Colonic mucosa (tissue), 4 donors: Measurements from ENCODE around the gene NCR3LG1. TPM values are rescaled to one million over a fixed set of nuclear protein-coding genes. Genes with fewer than 3 reads are reported as not detected.
A peak's percentile ranks its signal among the peaks of the same experiment; 100 is the strongest.
"Not testable (repeated sequence)": the region's sequence is repeated elsewhere in the genome, so short reads cannot be mapped to it uniquely, and the experiment has no call there.

Experiments used
- DNase-seq: peaks from one replicate; pipeline ENCODE4 v3.0.0-alpha.2; 2020
- H3K27ac ChIP-seq: fragments of 200-600 bp; one replicate; pipeline ENCODE4 v1.8.0; 2021
- H3K27me3 ChIP-seq: fragments of 200-600 bp; one replicate; pipeline ENCODE4 v1.8.0; 2021
- H3K36me3 ChIP-seq: fragments of 200-600 bp; one replicate; pipeline ENCODE4 v1.8.0; 2021
- H3K4me1 ChIP-seq: fragments of 200-600 bp; one replicate; pipeline ENCODE4 v1.8.0; 2021; ENCODE audit warnings: mild to moderate bottlenecking
- H3K4me3 ChIP-seq: fragments of 200-600 bp; one replicate; pipeline ENCODE4 v1.8.0; 2021
- H3K9ac ChIP-seq, 2 donors: one replicate each; pipeline ENCODE4 v1.7.0; 2013; ENCODE audit warnings: control low read depth in 2 of 2, low read depth in 2 of 2, low read length in 2 of 2
- H3K9me3 ChIP-seq: fragments of 200-600 bp; one replicate; pipeline ENCODE4 v1.8.0; 2021
- intact Hi-C: fragments of 100-400 bp; cut with DNase I; formaldehyde crosslinking; loops from one replicate; pipeline ENCODE4 v1.14.1; 2022
- total RNA-seq, 2 donors: library from RNA; stranded (reverse); fragmentation: NEBNext Ultra II Directional in 1 of 2; extraction: Animal tissue kit (Norgen Biotek cat#: 25700) in 1 of 2; gene quantifications; one replicate each; pipeline ENCODE4 v1.2.1, GENCODE V29; 2021
- TF ChIP-seq, protein P1 (sequence below): fragments of 200-600 bp; IDR thresholded peaks from one replicate; pipeline ENCODE4 v1.8.0; 2022; ENCODE audit warnings: antibody characterized with exemption, mild to moderate bottlenecking
- donor health status: healthy.
- donor health status: DM: no; HTN: no; CAD: no.
- donor health status: DM: no; HTN: no; CAD: no.

The NCR3LG1 gene
- total RNA-seq, 2 donors from 2014 or later = 9.3 to 11.3 TPM

- no peaks in the 10 kb centered on the region for H3K36me3 ChIP-seq
- H3K27me3 ChIP-seq = no peaks in the 10 kb centered on the region
- H3K9me3 ChIP-seq = no peaks in the 10 kb centered on the region
- no peak for DNase-seq
- TF ChIP-seq, protein P1, sequence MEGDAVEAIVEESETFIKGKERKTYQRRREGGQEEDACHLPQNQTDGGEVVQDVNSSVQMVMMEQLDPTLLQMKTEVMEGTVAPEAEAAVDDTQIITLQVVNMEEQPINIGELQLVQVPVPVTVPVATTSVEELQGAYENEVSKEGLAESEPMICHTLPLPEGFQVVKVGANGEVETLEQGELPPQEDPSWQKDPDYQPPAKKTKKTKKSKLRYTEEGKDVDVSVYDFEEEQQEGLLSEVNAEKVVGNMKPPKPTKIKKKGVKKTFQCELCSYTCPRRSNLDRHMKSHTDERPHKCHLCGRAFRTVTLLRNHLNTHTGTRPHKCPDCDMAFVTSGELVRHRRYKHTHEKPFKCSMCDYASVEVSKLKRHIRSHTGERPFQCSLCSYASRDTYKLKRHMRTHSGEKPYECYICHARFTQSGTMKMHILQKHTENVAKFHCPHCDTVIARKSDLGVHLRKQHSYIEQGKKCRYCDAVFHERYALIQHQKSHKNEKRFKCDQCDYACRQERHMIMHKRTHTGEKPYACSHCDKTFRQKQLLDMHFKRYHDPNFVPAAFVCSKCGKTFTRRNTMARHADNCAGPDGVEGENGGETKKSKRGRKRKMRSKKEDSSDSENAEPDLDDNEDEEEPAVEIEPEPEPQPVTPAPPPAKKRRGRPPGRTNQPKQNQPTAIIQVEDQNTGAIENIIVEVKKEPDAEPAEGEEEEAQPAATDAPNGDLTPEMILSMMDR = no peak
- no peak overlapping the region for H3K27ac ChIP-seq
- H3K4me1 ChIP-seq = no peaks in the 10 kb centered on the region
- intact Hi-C loops = no loop called here
- H3K9ac ChIP-seq = no peak overlapping the region
- H3K4me3 ChIP-seq = no peak overlapping the region
Observed at GRCh38 chr11:17418444-17419081, 67.0 kb downstream of the NCR3LG1 start.

- TF ChIP-seq, protein P1 = no peak
- Histone ChIP-seq H3K27me3 (no peaks in the 10 kb centered on the region), H3K9ac (no peak overlapping the region), H3K4me1 (no peaks in the 10 kb centered on the region), H3K36me3 (no peaks in the 10 kb centered on the region), H3K9me3 (no peaks in the 10 kb centered on the region), H3K27ac (no peak overlapping the region), H3K4me3 (no peak overlapping the region)
- intact Hi-C loops = no loop called here
- DNase-seq = no peak
Observed at GRCh38 chr11:17421781-17422180, 70.2 kb downstream of the NCR3LG1 start.

GRCh38 chr11:17423533-17424310 is 72.1 kb downstream of the NCR3LG1 start:
- TF ChIP-seq, protein P1 = no peak
- no peak overlapping the region for H3K9ac ChIP-seq
- no peak overlapping the region for H3K27ac ChIP-seq
- no peaks in the 10 kb centered on the region for H3K9me3 ChIP-seq
- no peaks in the 10 kb centered on the region for H3K27me3 ChIP-seq
- peak; percentile 72 for DNase-seq
- intact Hi-C loops = no loop called here
- no peak overlapping the region for H3K4me3 ChIP-seq
- no peaks in the 10 kb centered on the region for H3K36me3 ChIP-seq
- H3K4me1 ChIP-seq = no peaks in the 10 kb centered on the region

DNA sequence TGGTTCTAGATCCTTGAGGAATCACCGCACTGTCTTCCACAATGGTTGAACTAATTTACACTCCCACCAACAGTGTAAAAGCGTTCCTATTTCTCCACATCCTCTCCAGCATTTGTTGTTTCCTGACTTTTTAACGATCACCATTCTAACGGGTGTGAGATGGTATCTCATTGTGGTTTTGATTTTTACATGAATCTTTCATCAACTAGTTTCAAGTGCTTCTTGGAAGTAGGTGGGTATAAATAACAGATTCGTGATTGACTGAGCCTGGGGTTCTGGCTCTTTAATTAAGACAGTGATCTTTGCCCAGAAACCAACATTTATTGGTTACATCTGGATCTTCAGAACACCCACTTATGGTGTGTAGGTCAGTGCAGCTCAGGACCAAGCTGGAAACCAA is 74.6 kb downstream of the NCR3LG1 start:
- intact Hi-C loops, H3K27me3 ChIP-seq, H3K36me3 ChIP-seq, H3K4me1 ChIP-seq, H3K9ac ChIP-seq, DNase-seq, H3K9me3 ChIP-seq, H3K27ac ChIP-seq, H3K4me3 ChIP-seq: not testable (repeated sequence)

Other genes with a start within 250 kb of the NCR3LG1 start
- gene PIK3C2A, start 143.8 kb upstream of the NCR3LG1 start, total RNA-seq = 10 to 100 TPM; 41.3 to 68.9 TPM
- gene NUCB2, start 75.1 kb upstream of the NCR3LG1 start, total RNA-seq = 100 to 1,000 TPM in 1 of 2 donors, 10 to 100 TPM in 1; 60.9 to 111 TPM
- gene KCNJ11, start 36.9 kb downstream of the NCR3LG1 start, total RNA-seq = 1 to 10 TPM; 1.4 to 2.9 TPM
- 1 to 10 TPM; 2.1 to 4.7 TPM for gene ABCC8, start 125.0 kb downstream of the NCR3LG1 start, total RNA-seq
- gene USH1C, start 192.6 kb downstream of the NCR3LG1 start, total RNA-seq = 100 to 1,000 TPM; 143 to 161 TPM
- gene OTOG, start 195.5 kb downstream of the NCR3LG1 start, total RNA-seq = not detected